Naive thymus-derived CD4-positive, alpha-beta T cell (primary cell): ENCODE results near the gene PMFBP1. TPM values are rescaled to one million over a fixed set of nuclear protein-coding genes. Genes with fewer than 3 reads are reported as not detected.

Source experiments
- ATAC-seq: fragments of 150-1000 bp; cut with Tn5 transposase; 2 replicates; pipeline ENCODE4 v1.10.0; 2021; ENCODE audit warnings: mild to moderate bottlenecking, moderate library complexity
- CTCF ChIA-PET: fragments of 350-600 bp; sonication (Branson Sonifier 250); formaldehyde crosslinking; loops from one replicate; lab custom pipeline; 2021; ENCODE audit warnings: antibody characterized with exemption; lab: Charles Lee
- POLR2A ChIA-PET: fragments of 350-600 bp; sonication (Branson Sonifier 250); formaldehyde crosslinking; loops from one replicate; lab custom pipeline; 2021; ENCODE audit warnings: antibody characterized with exemption, inconsistent platforms; lab: Charles Lee
- DNase-seq, 9 donors: peaks; one replicate each; pipeline versions ENCODE4 v3.0.0 to v3.0.0-alpha.2; 2020 to 2022; ENCODE audit warnings: mixed read lengths in 1 of 9
- H3K27ac ChIP-seq: one replicate; pipeline ENCODE4 v1.7.0; 2013; ENCODE audit warnings: mild to moderate bottlenecking, low read depth, low read length, moderate library complexity
- H3K27me3 ChIP-seq, 2 donors: one replicate each; pipeline ENCODE4 v1.7.0; 2013; ENCODE audit warnings: low read length in 2 of 2, mild to moderate bottlenecking in 2 of 2, moderate library complexity in 2 of 2; ENCODE audit not compliant: control insufficient read depth in 2 of 2, insufficient read depth in 2 of 2
- H3K36me3 ChIP-seq, 3 experiments: 1 replicate in 2 of 3; 2 replicates in 1 of 3; pipeline ENCODE4 v1.7.0; 2013; ENCODE audit warnings: low read length in 3 of 3, mild to moderate bottlenecking in 3 of 3, moderate library complexity in 1 of 3; ENCODE audit not compliant: insufficient read depth in 3 of 3, control insufficient read depth in 2 of 3
- H3K4me1 ChIP-seq, 2 donors: one replicate each; pipeline ENCODE4 v1.7.0; 2013; ENCODE audit warnings: low read length in 2 of 2, mild to moderate bottlenecking in 2 of 2, moderate library complexity in 1 of 2; ENCODE audit not compliant: control insufficient read depth in 2 of 2, insufficient read depth in 2 of 2
- H3K4me3 ChIP-seq: 2 replicates; pipeline ENCODE4 v1.7.0; 2013; ENCODE audit warnings: mild to moderate bottlenecking, low read length
- H3K9me3 ChIP-seq, 3 experiments: 1 replicate in 2 of 3; 2 replicates in 1 of 3; pipeline ENCODE4 v1.7.0; 2013; ENCODE audit warnings: low read length in 3 of 3; ENCODE audit not compliant: control insufficient read depth in 2 of 3
- H3K27ac Mint-ChIP-seq, 9 donors: one replicate each; pipeline ENCODE4 v1.8.0; 2020 to 2022; ENCODE audit warnings: mixed read lengths in 9 of 9, mild to moderate bottlenecking in 8 of 9, moderate library complexity in 5 of 9, inconsistent platforms in 2 of 9
- H3K27me3 Mint-ChIP-seq, 5 donors: one replicate each; pipeline ENCODE4 v1.8.0; 2021 to 2022; ENCODE audit warnings: mixed read lengths in 5 of 5, mild to moderate bottlenecking in 1 of 5
- H3K36me3 Mint-ChIP-seq, 5 donors: one replicate each; pipeline ENCODE4 v1.8.0; 2020 to 2022; ENCODE audit warnings: mixed read lengths in 5 of 5, mild to moderate bottlenecking in 3 of 5, inconsistent platforms in 1 of 5
- H3K4me1 Mint-ChIP-seq, 7 donors: one replicate each; pipeline ENCODE4 v1.8.0; 2020 to 2022; ENCODE audit warnings: mixed read lengths in 7 of 7, mild to moderate bottlenecking in 3 of 7, inconsistent platforms in 1 of 7
- H3K4me3 Mint-ChIP-seq, 10 donors: one replicate each; pipeline ENCODE4 v1.8.0; 2020 to 2022; ENCODE audit warnings: mild to moderate bottlenecking in 10 of 10, mixed read lengths in 10 of 10, moderate library complexity in 6 of 10, inconsistent platforms in 2 of 10
- H3K9me3 Mint-ChIP-seq, 11 donors: one replicate each; pipeline ENCODE4 v1.8.0; 2020 to 2022; ENCODE audit warnings: mixed read lengths in 11 of 11, mild to moderate bottlenecking in 4 of 11, inconsistent platforms in 1 of 11, moderate library complexity in 1 of 11
- intact Hi-C, 2 donors: fragments of 100-400 bp; cut with micrococcal nuclease; formaldehyde crosslinking; loops; one replicate each; pipeline ENCODE4 v1.15.1; 2023
- polyA plus RNA-seq, 2 donors: library from polyadenylated mRNA; unstranded; fragments of 300-500 nt; fragmentation: Illumina TruSeq; gene quantifications; one replicate each; pipeline ENCODE4 v1.2.3, GENCODE V29; 2021
- total RNA-seq, 6 experiments: library from RNA in 5 of 6; stranded (reverse) in 5 of 6; gene quantifications; 1 replicate in 5 of 6; 2 replicates in 1 of 6; pipeline ENCODE4 v1.2.3 and lab custom pipeline; 2021 to 2026

The PMFBP1 gene
- total and polyA plus RNA-seq, 7 experiments from 2014 or later = 0.12 to 2.0 (median 1.2) TPM; not detected in 1

DNA sequence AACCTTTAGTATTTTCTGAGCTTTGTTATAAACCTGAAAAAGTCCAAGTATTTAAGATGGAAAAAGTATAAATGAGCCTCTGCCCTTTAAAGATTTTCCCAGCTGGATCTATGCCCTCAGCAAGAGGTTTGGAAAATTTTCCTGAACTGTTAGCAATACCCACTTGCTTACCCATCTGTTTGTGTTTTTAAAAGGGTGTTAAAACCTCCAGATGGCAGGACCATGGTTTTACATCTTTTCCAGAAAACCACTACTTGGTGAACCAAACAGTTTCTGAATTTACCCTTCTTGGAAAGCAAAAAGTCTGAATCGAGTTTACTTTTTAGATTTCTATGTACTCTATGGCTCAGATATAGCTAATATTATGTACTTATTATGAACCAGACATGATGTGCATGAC lies 719 bp downstream of the PMFBP1 start:
- no peak overlapping the region for H3K4me3 Mint-ChIP-seq
- H3K4me3 ChIP-seq = no peak overlapping the region
- no peaks in the 10 kb centered on the region for H3K36me3 ChIP-seq
- no peaks in the 10 kb centered on the region for H3K36me3 Mint-ChIP-seq
- H3K4me1 Mint-ChIP-seq = peaks cover 0 to 4% (median 0%) of the 10 kb centered on the region in 7 donors
- no peaks in the 10 kb centered on the region for H3K4me1 ChIP-seq
- peaks cover 0 to 14% (median 5%) of the 10 kb centered on the region in 5 donors for H3K27me3 Mint-ChIP-seq
- no peak for ATAC-seq
- ChIA-PET POLR2A (no interaction called here), CTCF (no interaction called here)
- H3K27ac ChIP-seq = no peak overlapping the region
- H3K27me3 ChIP-seq = no peaks in the 10 kb centered on the region
- no peak overlapping the region for H3K27ac Mint-ChIP-seq
- DNase-seq = no peak
- H3K9me3 ChIP-seq = no peaks in the 10 kb centered on the region
- intact Hi-C loops = no loop called here
- peaks cover 0 to 9% (median 0%) of the 10 kb centered on the region in 11 donors for H3K9me3 Mint-ChIP-seq

DNA sequence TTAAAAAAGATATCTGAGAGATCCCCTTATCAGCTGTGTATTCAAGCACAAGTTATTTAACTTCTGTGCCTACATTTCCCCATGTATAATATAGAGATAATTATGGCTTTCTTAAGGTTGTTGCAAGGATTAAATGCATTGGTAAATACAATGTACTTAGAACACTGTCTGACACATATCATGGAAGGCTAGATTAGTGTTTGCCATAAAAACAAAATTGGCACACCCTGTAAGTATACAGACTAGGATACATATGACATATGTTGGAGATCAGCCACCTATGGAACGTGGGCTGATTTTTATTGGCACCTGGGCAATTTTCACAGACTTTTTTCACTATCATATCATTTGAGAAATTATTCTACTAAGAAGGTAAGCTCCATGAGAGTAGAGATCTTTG lies 2.2 kb downstream of the PMFBP1 start:
- CTCF ChIA-PET = interaction anchor here (0.8 kb wide), 1 partner anchor 24 kb away, joined by 3 read pairs; no protein-coding TSS in a partner anchor
- H3K27me3 Mint-ChIP-seq = peaks cover 0 to 22% (median 10%) of the 10 kb centered on the region in 5 donors
- POLR2A ChIA-PET = no interaction called here
- Histone ChIP-seq H3K9me3 (no peaks in the 10 kb centered on the region), H3K36me3 (no peaks in the 10 kb centered on the region), H3K27ac (no peak overlapping the region), H3K4me1 (no peaks in the 10 kb centered on the region), H3K27me3 (no peaks in the 10 kb centered on the region), H3K4me3 (no peak overlapping the region)
- H3K36me3 Mint-ChIP-seq = no peaks in the 10 kb centered on the region
- H3K27ac Mint-ChIP-seq = no peak overlapping the region
- no peaks in the 10 kb centered on the region for H3K4me1 Mint-ChIP-seq
- intact Hi-C loops = no loop called here
- H3K9me3 Mint-ChIP-seq = peaks cover 0 to 6% (median 0%) of the 10 kb centered on the region in 11 donors
- ATAC-seq (no peak), DNase-seq (no peak)
- no peak overlapping the region for H3K4me3 Mint-ChIP-seq

DNA sequence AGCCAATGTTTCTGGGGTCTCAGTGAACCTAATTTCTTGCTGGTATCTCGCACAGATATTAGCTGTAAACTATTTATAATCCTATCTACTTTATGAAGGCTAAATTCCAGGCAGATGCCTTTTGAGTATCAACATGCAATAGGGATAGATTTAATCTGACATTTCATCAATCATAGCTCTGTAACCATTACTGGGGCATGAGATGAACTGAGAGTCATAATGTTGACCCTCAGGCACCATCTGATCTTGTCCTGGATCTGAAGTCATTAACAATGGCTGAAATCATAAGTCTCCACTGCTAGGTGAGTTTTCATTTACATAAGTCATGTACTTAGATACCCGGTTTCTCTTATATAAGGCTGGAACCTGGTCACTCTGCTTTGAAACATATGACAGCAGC lies 3.6 kb downstream of the PMFBP1 start:
- Mint-ChIP-seq H3K4me3 (no peak overlapping the region), H3K9me3 (peaks cover 0 to 5% (median 1%) of the 10 kb centered on the region in 11 donors), H3K27me3 (peaks cover 0 to 17% (median 10%) of the 10 kb centered on the region in 5 donors), H3K36me3 (peaks cover 0 to under 1% (median 0%) of the 10 kb centered on the region in 5 donors), H3K27ac (no peak overlapping the region), H3K4me1 (no peaks in the 10 kb centered on the region)
- no peak for DNase-seq
- CTCF ChIA-PET = no interaction called here
- no peak overlapping the region for H3K27ac ChIP-seq
- no peaks in the 10 kb centered on the region for H3K9me3 ChIP-seq
- no peaks in the 10 kb centered on the region for H3K4me1 ChIP-seq
- ATAC-seq = no peak
- no peaks in the 10 kb centered on the region for H3K27me3 ChIP-seq
- POLR2A ChIA-PET = no interaction called here
- intact Hi-C loops = no loop called here
- no peaks in the 10 kb centered on the region for H3K36me3 ChIP-seq
- no peak overlapping the region for H3K4me3 ChIP-seq

DNA sequence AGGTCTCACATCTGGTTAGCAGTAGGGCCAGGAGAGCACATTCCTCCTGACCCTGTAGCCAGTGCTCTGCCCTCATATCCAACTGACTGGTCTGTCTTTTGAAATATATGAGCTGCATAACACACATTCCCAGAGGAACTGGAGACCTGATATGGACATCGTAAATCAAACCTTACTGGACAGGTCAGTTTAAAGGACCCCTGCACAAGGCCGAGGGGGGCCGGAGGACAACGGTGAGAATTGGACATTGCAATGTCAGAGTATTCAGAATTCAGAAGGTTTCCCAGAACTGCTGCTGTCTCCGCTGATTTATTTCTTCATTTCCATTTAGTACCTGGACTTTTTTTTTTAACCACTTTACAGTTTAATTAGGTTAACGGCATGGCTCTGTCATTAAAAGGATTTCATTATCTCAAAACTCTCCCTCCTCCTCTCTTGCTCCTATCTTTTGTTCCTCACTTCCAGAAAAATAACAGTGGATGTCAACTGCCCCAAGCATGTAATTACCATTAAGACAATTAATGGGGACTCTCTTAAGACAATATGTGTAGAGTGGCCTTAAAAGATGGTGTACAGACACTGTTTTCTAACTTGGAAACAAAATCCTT lies 4.9 kb downstream of the PMFBP1 start:
- CTCF ChIA-PET = no interaction called here
- H3K27ac Mint-ChIP-seq = no peak overlapping the region
- Histone ChIP-seq H3K4me3 (no peak overlapping the region), H3K36me3 (peaks cover 0 to 3% (median 0%) of the 10 kb centered on the region in 3 experiments), H3K27me3 (peaks cover 0 to 3% of the 10 kb centered on the region in 2 donors), H3K27ac (no peak overlapping the region), H3K4me1 (no peaks in the 10 kb centered on the region), H3K9me3 (no peaks in the 10 kb centered on the region)
- ATAC-seq (no peak), DNase-seq (no peak)
- no peak overlapping the region for H3K4me3 Mint-ChIP-seq
- intact Hi-C loops = no loop called here
- peaks cover 0 to 25% (median 10%) of the 10 kb centered on the region in 5 donors for H3K27me3 Mint-ChIP-seq
- H3K9me3 Mint-ChIP-seq = peaks cover 0 to 5% (median 0%) of the 10 kb centered on the region in 11 donors
- POLR2A ChIA-PET = no interaction called here
- H3K36me3 Mint-ChIP-seq = peaks cover 0 to 3% (median 0%) of the 10 kb centered on the region in 5 donors
- H3K4me1 Mint-ChIP-seq = no peaks in the 10 kb centered on the region

DNA sequence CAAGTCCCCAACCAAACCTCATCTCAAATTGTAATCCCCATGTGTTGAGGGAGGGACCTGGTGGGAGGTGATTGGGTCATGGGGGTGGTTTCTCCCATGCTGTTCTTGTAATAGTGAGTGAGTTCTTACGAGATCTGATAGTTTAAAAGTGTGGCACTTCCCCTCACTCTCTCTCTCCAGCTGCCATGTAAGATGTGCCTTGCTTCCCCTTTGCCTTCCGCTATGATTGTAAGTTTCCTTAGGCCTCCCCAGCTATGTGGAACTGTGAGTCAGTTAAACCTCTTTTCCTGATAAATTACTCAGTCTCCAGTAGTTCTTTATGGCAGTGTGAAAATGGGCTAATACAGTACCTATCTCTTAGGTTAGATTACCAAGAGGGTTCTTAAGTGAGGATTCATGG lies 5.8 kb downstream of the PMFBP1 start:
- peaks cover 0 to 3% (median 0%) of the 10 kb centered on the region in 3 experiments for H3K36me3 ChIP-seq
- intact Hi-C loops = no loop called here
- ChIA-PET POLR2A (no interaction called here), CTCF (no interaction called here)
- Mint-ChIP-seq H3K4me1 (no peaks in the 10 kb centered on the region), H3K27ac (no peak overlapping the region), H3K4me3 (no peak overlapping the region), H3K9me3 (peaks cover 0 to 5% (median 0%) of the 10 kb centered on the region in 11 donors), H3K27me3 (peaks cover 0 to 27% (median 10%) of the 10 kb centered on the region in 5 donors), H3K36me3 (peaks cover 0 to 3% (median 0%) of the 10 kb centered on the region in 5 donors)
- H3K27ac ChIP-seq = no peak overlapping the region
- H3K4me3 ChIP-seq = no peak overlapping the region
- no peaks in the 10 kb centered on the region for H3K9me3 ChIP-seq
- no peak for DNase-seq
- H3K4me1 ChIP-seq = no peaks in the 10 kb centered on the region
- no peak for ATAC-seq
- peaks cover 0 to 3% of the 10 kb centered on the region in 2 donors for H3K27me3 ChIP-seq

DNA sequence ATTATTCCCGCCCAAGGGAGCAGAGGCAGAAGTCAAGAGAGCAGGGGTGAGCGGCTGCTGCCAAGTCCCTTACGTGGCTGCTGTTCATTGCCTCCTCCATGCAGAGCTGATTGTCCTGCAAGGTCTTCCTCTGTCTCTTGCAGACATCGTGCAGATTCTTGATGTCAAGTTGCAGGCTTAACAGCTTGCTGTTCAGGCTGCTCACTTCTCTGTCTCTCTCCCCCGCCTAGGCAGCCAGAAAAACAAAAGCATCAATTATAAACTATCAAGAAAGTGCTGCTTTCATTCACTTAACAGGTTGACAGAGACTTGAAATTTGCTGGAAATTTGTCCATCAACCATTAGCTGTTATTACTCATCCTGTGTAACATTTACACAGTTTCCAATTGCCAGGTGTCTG lies 7.3 kb downstream of the PMFBP1 start:
- H3K4me3 Mint-ChIP-seq = no peak overlapping the region
- Histone ChIP-seq H3K27me3 (peaks cover 0 to 3% of the 10 kb centered on the region in 2 donors), H3K9me3 (no peaks in the 10 kb centered on the region), H3K4me1 (no peaks in the 10 kb centered on the region), H3K36me3 (peaks cover 0 to 3% (median 0%) of the 10 kb centered on the region in 3 experiments), H3K4me3 (no peak overlapping the region), H3K27ac (no peak overlapping the region)
- peaks cover 0 to 27% (median 10%) of the 10 kb centered on the region in 5 donors for H3K27me3 Mint-ChIP-seq
- H3K27ac Mint-ChIP-seq = no peak overlapping the region
- H3K36me3 Mint-ChIP-seq = peaks cover 0 to 3% (median 0%) of the 10 kb centered on the region in 5 donors
- no peak for DNase-seq
- ChIA-PET CTCF (no interaction called here), POLR2A (no interaction called here)
- no peaks in the 10 kb centered on the region for H3K4me1 Mint-ChIP-seq
- intact Hi-C loops = no loop called here
- ATAC-seq = no peak
- H3K9me3 Mint-ChIP-seq = peaks cover 0 to 5% (median 0%) of the 10 kb centered on the region in 11 donors
